IPS-NIHi7 (cell line): Measurements from ENCODE around the gene CFAP251.
A peak's percentile ranks its signal among the peaks of the same experiment; 100 is the strongest.
"Not testable (repeated sequence)": the region's sequence is repeated elsewhere in the genome, so short reads cannot be mapped to it uniquely, and the experiment has no call there.

Experiments used
- DNase-seq: peaks from one replicate; pipeline ENCODE4 v3.0.0; 2012; ENCODE audit warnings: mixed read lengths; ENCODE audit errors: extremely low spot score

The CFAP251 gene, protein sequence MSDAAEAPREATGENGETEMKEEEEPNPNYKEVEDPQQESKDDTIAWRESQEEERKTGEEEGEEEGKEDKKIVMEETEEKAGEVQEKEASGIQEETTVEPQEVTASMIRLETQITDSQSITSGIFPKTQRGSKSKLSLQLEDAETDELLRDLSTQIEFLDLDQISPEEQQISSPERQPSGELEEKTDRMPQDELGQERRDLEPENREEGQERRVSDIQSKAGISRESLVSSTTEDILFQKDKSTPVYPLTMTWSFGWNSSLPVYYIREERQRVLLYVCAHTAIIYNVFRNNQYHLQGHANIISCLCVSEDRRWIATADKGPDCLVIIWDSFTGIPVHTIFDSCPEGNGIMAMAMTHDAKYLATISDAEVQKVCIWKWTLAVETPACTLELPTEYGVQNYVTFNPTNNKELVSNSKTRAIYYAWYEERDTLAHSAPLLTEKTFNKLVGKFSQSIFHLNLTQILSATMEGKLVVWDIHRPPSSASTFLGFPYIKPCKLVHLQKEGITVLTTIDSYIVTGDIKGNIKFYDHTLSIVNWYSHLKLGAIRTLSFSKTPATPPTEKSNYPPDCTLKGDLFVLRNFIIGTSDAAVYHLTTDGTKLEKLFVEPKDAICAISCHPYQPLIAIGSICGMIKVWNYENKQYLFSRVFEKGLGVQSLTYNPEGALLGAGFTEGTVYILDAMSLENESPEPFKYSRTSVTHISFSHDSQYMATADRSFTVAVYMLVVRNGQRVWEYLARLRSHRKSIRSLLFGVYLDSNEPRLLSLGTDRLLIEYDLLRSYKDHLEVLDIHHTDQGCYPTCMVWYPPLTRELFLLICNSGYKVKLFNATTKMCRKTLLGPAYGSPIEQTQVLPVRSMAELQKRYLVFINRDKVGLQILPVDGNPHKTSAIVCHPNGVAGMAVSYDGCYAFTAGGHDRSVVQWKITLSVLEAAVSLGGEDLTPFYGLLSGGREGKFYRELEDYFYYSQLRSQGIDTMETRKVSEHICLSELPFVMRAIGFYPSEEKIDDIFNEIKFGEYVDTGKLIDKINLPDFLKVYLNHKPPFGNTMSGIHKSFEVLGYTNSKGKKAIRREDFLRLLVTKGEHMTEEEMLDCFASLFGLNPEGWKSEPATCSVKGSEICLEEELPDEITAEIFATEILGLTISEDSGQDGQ

DNA sequence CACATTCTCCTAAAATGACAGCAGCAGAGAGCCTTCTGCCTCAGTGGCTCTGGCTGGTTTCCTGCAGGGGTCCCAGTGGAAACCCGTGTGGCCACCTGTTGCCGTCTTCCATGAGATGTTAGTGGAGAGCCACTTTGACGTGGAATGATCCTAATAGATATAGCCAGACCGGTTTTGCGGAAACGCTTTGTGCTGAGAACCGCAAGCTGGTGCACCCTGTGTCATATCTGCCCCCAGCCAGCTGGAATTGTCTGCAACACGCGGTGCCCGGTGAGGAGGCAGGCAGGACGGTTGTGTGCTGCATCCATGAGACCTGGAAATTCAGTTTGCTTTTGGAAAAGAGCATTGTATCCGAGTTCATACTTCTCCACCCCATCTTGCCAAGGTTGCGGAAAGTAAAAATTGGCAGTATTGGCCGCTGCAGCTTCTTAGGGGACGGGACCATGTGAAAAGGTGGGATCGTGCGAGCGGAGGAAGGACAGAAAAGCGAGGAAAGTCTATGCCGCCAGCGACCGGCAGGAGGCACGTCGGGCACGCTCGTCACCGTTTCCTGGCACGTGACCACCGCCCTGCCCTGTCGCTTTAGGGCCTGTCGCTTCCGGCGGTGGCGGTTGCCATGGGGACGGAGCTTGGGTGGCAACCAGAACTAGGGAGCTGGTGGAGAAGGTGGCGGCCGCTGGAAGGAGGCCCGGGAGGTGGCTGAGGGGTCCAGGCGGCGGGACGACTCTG lies at the start of gene CFAP251:
Gene CFAP251, plus strand, starts transcription at position 643 of the 729 bp plus-strand sequence. CDS start 2,714 bp downstream, outside the sequence.
- peak; percentile 99 for DNase-seq

DNA sequence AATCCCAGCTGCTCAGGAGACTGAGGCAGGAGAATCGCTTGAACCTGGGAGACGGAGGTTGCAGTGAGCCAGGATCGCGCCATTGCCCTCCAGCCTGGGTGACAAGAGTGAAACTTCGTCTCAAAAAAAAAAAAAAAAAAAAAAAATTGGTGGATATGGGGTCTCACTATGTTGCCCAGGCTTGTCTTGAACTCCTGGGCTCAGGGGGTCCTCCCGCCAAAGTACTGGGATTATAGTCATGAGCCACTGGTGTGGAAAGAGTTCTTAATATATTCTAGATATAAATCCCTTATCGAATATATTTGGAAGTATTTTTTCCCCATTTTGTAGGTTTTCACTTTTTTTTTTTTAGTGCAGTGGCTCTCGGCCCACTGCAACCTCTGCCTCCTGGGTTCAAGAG lies 49.2 kb upstream of the CFAP251 start:
- DNase-seq = not testable (repeated sequence)

DNA sequence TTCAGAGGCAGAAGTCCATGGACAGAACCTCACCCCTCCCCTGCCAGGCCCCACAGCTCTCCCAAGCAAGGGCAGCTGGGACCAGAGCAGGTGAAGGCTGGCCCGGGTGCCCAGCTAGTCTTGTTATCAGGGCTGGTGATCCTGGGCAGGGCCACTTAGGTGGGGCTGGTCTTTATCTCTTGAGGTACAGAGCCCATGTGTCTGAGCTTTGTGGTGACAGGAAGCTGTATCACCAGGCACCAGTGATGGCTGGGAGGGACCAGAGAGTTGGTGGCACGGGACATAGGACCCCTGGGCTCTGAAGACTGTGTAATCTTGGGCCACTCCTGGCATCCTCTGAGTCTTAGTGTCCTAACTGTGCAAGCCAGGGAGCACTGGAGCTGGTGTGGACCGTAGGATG lies 46.9 kb upstream of the CFAP251 start:
- peak; percentile 7 for DNase-seq

DNA sequence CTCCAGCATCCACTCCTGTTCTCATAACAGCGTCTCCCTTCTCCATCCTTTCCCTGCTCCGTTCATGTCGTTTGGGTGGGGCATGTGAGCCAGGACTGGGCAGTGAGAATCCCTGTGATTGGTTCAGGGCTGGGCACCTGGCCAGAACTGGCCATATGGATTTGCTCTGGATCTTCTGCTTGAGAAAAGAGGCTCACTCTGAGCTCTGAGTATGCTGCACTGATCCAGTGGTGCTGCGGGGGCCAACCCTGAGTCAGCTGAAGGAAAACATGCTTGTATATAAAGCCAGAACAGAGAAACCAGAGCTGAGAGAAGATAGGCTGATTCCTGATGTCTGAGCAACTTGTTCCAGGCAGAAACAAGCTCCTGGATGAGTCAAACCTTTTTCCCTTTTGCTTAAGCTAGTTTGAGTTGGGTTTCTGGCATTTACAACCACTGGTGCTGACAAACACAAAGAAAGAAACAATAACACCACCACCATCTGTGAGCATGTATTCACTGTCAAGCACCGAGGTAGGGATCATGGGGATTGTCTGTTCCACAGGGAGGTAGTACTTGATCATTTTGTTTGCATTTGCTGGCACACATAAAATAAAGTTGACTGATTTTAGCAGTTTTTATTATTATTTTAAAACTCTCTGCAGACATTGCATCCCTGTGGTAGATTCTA lies 45.7 kb upstream of the CFAP251 start:
- DNase-seq = peak; percentile 10

DNA sequence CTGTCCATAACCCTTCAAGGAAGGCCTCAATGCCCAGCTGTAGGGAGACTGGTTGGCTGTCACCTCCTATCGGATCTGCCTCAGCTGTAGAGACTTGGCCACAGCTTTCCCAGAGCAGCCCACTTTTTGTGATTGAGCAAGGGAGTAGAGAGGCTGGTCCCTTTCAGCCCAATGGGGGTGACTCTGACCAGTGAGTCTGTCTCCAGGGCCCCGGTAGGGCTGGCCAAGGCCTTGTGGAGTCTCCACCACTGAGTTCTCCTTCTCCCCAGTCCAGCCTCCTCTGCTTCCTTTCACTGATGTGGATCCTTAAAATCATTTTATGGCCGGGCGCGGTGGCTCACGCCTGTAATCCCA lies 45.2 kb upstream of the CFAP251 start:
- no peak for DNase-seq

DNA sequence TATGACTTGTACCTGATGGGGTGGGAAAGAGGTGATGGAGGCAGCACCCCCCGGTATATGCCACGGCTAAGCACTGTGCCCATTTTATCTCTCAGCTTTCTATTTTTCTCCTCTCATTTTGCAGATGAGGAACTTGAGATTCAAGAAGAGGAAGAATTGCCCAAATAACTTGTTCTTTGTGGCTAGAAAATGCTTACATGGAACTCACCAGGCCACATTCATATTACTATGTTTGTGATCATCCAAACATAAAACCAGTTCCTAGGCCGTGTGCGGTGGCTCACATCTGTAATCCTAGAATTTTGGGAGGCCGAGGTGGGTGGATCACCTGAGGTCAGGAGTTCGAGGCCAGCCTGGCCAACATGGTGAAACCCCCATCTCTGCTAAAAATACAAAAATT lies 44.3 kb upstream of the CFAP251 start:
- no peak for DNase-seq

DNA sequence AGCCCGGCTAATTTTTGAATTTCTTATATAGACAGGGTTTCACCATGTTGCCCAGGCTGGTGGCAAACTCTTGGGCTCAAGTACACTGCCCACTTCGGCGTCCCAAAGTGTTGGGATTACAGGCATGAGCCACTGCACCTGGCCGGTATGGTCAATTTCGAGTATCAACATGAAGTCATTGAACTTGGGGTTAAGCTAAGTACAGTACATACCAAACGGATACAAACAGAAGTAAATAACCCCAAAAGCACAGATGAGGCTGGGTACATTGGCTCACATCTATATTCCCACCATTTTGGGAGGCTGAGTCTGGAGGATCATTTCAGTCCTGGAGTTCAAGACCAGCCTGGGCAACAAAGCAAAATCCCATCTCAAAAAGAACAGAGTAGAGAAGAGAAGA lies 42.8 kb upstream of the CFAP251 start:
- no peak for DNase-seq

DNA sequence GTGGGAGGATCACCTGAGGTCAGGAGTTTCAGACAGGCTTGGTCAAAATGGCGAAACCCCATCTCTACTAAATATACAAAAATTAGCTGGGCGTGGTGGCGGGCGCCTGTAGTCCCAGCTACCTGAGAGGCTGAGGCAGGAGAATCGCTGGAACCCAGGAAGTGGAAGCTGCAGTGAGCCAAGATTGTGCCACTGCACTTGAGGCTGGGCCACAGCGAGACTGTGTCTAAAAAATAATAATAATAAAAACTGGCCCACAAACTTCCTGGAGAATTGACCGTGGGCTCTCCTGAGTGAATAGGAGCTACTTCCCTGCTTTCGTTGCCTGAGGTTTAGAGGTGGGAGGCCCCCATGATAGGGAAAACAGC lies 42.3 kb upstream of the CFAP251 start:
- not testable (repeated sequence) for DNase-seq

DNA sequence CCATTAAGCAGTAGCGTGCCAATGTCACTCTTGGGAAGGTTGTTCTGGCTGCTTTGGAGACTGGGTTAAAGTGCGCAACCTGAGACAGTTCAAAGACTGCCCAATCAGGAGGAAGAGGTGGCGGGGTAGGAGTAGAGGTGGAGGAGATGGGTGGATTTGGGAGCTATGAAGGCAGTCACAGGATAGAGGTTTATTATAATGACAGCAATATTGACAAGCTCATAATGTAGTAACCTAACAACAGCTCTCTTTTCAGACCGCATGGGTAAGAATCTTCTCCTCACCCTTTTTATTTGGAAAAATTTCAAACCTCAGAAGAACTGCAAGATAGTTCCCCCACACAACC lies 35.1 kb upstream of the CFAP251 start:
- DNase-seq = peak; percentile 52

DNA sequence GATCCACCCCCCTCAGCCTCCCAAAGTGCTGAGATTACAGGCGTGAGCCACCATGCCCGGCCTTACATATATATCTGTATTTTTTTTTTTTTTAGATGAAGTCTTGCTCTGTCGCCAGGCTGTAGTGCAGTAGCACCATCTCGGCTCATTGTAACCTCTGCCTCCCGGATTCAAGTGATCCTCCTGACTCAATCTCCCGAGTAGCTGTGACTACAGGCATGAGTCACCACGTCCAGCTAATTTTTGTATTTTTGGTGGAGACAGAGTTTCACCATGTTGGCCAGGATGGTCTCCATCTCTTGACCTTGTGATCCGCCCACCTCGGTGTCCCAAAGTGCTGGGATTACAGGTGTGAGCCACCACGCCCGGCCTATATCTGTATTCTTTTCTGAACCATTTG lies 33.3 kb upstream of the CFAP251 start:
- not testable (repeated sequence) for DNase-seq

DNA sequence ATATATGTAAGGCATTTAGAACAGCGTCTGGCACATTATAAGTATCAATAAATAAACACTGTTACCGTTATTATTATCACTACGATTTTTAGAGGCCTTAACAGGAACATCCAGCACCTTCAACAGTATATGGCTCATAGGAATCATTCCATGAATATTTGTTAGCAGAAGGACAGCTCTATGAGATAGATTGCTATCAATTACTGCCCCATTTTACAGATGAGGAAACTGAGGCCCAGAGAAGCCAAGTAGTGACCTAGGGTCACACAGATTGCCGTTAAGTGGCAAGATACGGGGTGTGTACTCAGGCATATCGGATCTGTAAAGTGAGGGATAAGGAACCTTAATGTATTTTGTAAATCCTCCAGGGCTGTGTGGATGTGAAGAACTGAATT lies 30.3 kb upstream of the CFAP251 start:
- no peak for DNase-seq

DNA sequence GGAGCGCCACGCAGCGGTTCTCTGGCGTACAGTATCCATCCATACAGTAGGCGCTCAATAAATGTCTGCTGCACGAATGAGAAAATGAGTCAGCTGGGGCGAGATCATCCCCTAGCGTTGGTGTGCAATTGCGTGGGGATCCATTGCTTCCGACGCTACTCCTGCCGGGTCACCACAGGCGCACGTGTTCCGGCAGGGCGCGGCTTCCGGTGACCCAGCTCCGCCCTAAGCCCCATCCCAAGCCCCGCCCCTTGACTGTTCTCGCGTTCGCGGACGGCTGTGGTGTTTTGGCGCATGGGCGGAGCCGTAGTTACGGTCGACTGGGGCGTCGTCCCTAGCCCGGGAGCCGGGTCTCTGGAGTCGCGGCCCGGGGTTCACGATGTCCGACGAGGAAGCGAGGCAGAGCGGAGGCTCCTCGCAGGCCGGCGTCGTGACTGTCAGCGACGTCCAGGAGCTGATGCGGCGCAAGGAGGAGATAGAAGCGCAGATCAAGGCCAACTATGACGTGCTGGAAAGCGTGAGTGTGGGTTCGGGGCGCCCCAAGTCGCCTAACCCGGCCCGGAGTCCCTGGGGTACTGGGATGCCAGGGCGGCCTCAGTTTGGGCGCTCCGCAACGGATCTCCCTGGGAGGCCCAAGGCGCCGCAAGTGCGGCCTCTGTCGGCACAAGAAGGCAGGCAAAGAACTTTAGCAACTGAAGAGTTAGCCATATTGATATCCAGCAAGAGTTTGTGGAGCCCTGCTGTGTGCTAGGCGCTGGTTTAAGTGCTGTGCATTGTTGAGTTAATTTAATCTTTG lies 29.7 kb upstream of the CFAP251 start, which contains the start of gene PSMD9:
Gene PSMD9, plus strand, starts transcription at position 313 of the 796 bp plus-strand sequence. Its CDS starts 67 bp downstream, at position 380.
- peak; percentile 97 for DNase-seq

DNA sequence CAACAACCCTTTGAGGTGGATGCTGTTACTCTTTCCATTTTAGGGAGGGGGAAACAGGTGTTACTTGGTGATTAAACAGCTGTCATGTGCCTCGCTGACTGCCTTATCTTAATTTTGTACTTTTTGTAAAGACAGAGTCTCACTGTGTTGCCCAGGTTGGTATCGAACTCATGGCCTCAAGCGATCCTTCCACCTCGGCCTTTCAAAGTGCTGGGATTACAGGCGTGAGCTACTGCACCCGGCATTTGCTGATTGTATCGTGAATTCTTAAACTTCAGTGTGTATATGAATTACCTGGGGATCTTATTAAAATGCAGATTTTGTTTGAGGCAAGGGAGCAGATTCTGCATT lies 29.1 kb upstream of the CFAP251 start:
- no peak for DNase-seq

DNA sequence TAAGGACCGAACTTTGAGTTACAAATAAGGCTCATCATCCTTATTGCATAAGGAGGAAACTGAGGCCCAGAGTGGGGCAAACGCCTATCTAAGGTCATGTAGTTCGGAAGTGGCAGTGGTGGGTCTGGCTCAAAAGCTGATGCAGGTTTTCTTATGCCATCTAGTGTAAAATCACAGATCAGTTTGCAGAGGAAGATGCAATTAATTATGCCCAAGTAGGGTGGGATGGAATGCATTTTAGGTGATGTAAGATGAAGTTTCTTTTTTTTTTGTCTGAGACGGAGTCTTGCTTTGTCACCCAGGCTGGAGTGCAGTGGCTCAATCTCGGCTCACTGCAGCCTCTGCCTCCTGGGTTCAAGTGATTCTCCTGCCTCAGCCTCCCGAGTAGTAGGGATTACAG lies 28.7 kb upstream of the CFAP251 start:
- DNase-seq = not testable (repeated sequence)

DNA sequence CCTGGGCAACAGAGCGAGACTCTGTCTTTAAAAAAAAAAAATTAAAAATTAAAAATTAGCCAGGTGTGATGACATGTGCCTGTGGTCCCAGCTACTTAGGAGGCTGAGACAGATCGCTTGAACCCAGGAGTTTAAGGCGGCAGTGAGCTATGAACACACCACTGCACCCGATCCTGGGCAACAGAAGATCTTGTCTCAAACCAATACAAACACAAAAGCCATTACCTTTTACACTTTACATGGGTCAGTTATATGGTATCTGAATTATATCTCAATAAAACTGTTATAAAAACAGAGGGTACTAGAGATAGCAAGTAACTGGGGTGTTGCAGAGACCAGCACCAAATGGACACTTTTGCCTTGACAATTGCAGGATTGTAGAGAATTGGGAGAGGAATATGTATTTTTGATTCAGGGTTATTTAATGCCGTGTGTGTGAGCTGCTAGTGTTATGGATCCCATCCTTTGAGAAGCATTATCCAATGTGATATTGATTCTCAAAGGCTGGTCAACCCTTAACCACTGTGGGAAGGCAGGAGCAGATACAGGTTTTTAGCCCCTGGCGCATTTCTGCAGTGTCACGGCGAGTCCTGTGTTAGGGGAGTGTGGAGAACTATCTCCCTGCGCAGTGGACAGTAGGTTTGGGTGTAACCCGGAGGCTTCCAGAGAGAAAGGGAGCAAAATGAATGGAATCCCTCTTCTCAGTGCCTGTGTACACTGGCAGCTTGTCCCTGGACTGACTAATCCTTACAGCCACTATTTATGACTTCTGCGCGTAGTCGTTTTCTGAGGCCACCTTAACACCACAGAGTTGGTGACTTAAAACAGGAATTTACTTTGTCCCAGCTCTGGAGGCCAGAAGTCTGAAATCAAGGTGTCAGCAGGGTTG lies 25.5 kb upstream of the CFAP251 start:
- DNase-seq = no peak

DNA sequence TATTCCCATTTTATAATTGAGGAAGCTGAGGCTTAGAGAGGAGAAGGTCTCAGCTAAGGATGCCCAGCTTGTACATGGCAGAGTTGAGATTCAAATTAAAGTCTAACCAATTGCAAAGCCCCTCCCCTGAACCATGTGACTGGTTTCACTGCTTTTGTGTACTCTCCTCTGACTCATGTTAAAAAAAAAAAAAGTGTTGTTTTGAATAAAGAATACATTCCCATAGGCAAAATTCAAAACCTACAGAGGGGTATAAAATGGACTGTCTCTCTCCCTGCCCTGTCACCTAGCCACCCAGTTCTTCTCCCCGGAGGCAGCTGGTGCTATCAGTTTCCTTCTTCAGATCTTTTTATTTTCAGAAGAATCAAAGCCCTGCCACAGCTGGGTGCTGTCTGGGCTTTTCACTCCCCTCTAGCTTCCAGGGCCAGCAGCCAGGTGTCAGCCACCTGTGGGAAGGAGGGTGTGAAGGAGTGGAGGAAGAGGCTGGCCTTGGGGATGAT lies 24.4 kb upstream of the CFAP251 start:
- DNase-seq = no peak

DNA sequence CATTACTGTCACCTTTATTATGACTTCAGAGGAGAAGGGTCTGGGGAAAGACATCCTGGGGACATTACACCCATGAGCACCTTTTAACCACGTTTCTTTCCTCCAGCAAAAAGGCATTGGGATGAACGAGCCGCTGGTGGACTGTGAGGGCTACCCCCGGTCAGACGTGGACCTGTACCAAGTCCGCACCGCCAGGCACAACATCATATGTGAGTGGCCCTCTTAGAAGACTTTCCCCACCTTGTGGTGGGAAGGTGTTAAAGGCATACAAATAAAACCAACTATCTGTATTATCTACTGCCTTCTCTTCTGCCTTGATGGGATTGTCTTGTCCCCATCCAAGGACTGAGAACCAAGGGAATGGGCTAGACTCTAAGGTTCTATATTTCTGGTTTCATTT lies 23.8 kb upstream of the CFAP251 start:
- peak; percentile 43 for DNase-seq

DNA sequence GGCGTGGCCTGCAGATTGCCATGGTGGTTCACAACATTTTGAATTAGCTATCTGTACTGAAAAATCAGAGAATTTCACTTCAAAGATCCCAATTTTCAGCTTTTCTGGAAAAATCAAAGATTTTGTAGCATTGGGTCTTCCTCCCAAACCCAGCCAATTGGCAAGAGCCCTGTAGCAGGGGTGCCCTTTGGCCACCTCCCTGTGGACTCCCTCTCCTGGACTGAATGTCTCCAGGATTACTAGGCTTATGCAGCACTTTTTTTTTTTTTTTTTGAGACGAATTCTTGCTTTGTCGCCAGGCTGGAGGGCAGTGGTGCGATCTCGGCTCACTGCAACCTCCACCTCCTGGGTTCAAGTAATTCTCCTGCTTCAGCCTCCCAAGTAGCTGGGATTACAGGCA lies 20.1 kb upstream of the CFAP251 start:
- no peak for DNase-seq

DNA sequence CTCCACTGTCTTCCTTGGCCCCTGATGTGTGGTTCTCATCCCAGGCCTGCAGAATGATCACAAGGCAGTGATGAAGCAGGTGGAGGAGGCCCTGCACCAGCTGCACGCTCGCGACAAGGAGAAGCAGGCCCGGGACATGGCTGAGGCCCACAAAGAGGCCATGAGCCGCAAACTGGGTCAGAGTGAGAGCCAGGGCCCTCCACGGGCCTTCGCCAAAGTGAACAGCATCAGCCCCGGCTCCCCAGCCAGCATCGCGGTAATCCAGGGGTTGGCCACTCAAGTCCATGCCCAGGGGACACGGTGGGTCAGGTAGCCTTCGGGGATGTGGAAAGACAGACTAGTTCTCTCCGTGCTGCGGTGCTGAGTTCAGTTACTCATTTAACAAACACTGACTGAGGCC lies 18.8 kb upstream of the CFAP251 start:
- no peak for DNase-seq
